ENCODE data around the gene MTOR.

MTOR gene

GRCh38 chr1:11067716-11068599 is 194.4 kb downstream of the MTOR start:
- Histone ChIP-seq H3K4me2 (ENCODE audit: low read depth, low read length, poor library complexity, severe bottlenecking) (peak overlapping the region; percentile 88), H3K27me3 (ENCODE audit: insufficient read depth, low read length, poor library complexity, severe bottlenecking) (no peaks in the 10 kb centered on the region), H2AFZ (ENCODE audit: low read length) (no peak overlapping the region), H3K9ac (ENCODE audit: low read depth, low read length, poor library complexity, severe bottlenecking) (peak overlapping the region; percentile 65), H3K36me3 (ENCODE audit: insufficient read depth, low read length) (peaks cover 65% of the 10 kb centered on the region; the same call in 1 of the 2 replicates), H3K9me2 (replicated peaks; ENCODE audit: low read depth, low read length) (no peaks in the 10 kb centered on the region), H3F3A (ENCODE audit: low read depth) (peaks cover 5% of the 10 kb centered on the region; the same call in 1 of the 2 replicates), H3K79me2 (ENCODE audit: insufficient read depth, low read length) (no peaks in the 10 kb centered on the region), H3K4me3 (ENCODE audit: low read length, poor library complexity, severe bottlenecking) (no peak overlapping the region), H3K4me1 (ENCODE audit: insufficient read depth, low read length, poor library complexity, severe bottlenecking) (peaks cover 25% of the 10 kb centered on the region), H3K9me3 (ENCODE audit: insufficient read depth, low read depth, low read length) (no peaks in the 10 kb centered on the region), H4K20me1 (ENCODE audit: insufficient read depth, low read length, poor library complexity, severe bottlenecking) (no peaks in the 10 kb centered on the region)
- TF ChIP-seq CTCF (conservative IDR thresholded peaks at IDR 0.05; ENCODE audit: low read length) (no peak), EZH2phosphoT487 (IDR thresholded peaks at IDR 0.05; ENCODE audit: borderline replicate concordance) (no peak)

GRCh38 chr1:11065796-11066195 is 196.6 kb downstream of the MTOR start:
- TF ChIP-seq EZH2phosphoT487 (IDR thresholded peaks at IDR 0.05; ENCODE audit: borderline replicate concordance): no peak
- no peak for TF ChIP-seq CTCF (conservative IDR thresholded peaks at IDR 0.05; ENCODE audit: low read length)
- Histone ChIP-seq H3K79me2 (ENCODE audit: insufficient read depth, low read length) (peaks cover 10% of the 10 kb centered on the region), H3K36me3 (ENCODE audit: insufficient read depth, low read length) (peaks cover 44% of the 10 kb centered on the region; the same call in 1 of the 2 replicates), H3K9me3 (ENCODE audit: insufficient read depth, low read depth, low read length) (no peaks in the 10 kb centered on the region), H3K9me2 (replicated peaks; ENCODE audit: low read depth, low read length) (no peaks in the 10 kb centered on the region), H3K4me1 (ENCODE audit: insufficient read depth, low read length, poor library complexity, severe bottlenecking) (peaks cover 43% of the 10 kb centered on the region), H3K27me3 (ENCODE audit: insufficient read depth, low read length, poor library complexity, severe bottlenecking) (no peaks in the 10 kb centered on the region), H3K9ac (ENCODE audit: low read depth, low read length, poor library complexity, severe bottlenecking) (no peak overlapping the region), H3K4me3 (ENCODE audit: low read length, poor library complexity, severe bottlenecking) (no peak overlapping the region), H4K20me1 (ENCODE audit: insufficient read depth, low read length, poor library complexity, severe bottlenecking) (no peaks in the 10 kb centered on the region), H2AFZ (ENCODE audit: low read length) (no peak overlapping the region), H3F3A (ENCODE audit: low read depth) (peaks cover 5% of the 10 kb centered on the region; the same call in 1 of the 2 replicates), H3K4me2 (ENCODE audit: low read depth, low read length, poor library complexity, severe bottlenecking) (no peak overlapping the region)

GRCh38 chr1:11064942-11065341 is 197.4 kb downstream of the MTOR start:
- no peak for TF ChIP-seq EZH2phosphoT487 (IDR thresholded peaks at IDR 0.05; ENCODE audit: borderline replicate concordance)
- TF ChIP-seq CTCF (conservative IDR thresholded peaks at IDR 0.05; ENCODE audit: low read length): no peak
- Histone ChIP-seq H3K9me2 (replicated peaks; ENCODE audit: low read depth, low read length) (no peaks in the 10 kb centered on the region), H3K36me3 (ENCODE audit: insufficient read depth, low read length) (peaks cover 38% of the 10 kb centered on the region; the same call in 1 of the 2 replicates), H3K9me3 (ENCODE audit: insufficient read depth, low read depth, low read length) (no peaks in the 10 kb centered on the region), H3F3A (ENCODE audit: low read depth) (peaks cover 5% of the 10 kb centered on the region; the same call in 1 of the 2 replicates), H3K9ac (ENCODE audit: low read depth, low read length, poor library complexity, severe bottlenecking) (no peak overlapping the region), H3K4me1 (ENCODE audit: insufficient read depth, low read length, poor library complexity, severe bottlenecking) (peaks cover 45% of the 10 kb centered on the region), H3K79me2 (ENCODE audit: insufficient read depth, low read length) (peaks cover 16% of the 10 kb centered on the region), H3K27me3 (ENCODE audit: insufficient read depth, low read length, poor library complexity, severe bottlenecking) (no peaks in the 10 kb centered on the region), H3K4me2 (ENCODE audit: low read depth, low read length, poor library complexity, severe bottlenecking) (no peak overlapping the region), H2AFZ (ENCODE audit: low read length) (no peak overlapping the region), H3K4me3 (ENCODE audit: low read length, poor library complexity, severe bottlenecking) (no peak overlapping the region), H4K20me1 (ENCODE audit: insufficient read depth, low read length, poor library complexity, severe bottlenecking) (no peaks in the 10 kb centered on the region)
